SU-DHL-6 (cell line): Measurements from ENCODE around the gene RAB40C.

Experiments
- H2AFZ ChIP-seq: fragments of 200-600 bp; sonication (generic); 2 replicates; pipeline ENCODE4 v1.6.1; 2014; ENCODE audit warnings: low read depth, mild to moderate bottlenecking, moderate library complexity, mixed read lengths, antibody characterized with exemption, low read length; ENCODE audit not compliant: severe bottlenecking
- H3F3A ChIP-seq: fragments of 200-600 bp; shearing (Covaris generic); 2 replicates; pipeline ENCODE4 v1.6.0; 2016; ENCODE audit warnings: antibody characterized with exemption, mild to moderate bottlenecking; ENCODE audit not compliant: insufficient read depth
- H3K27ac ChIP-seq: fragments of 200-600 bp; sonication (generic); 2 replicates; pipeline ENCODE4 v1.5.1; 2016; ENCODE audit warnings: low read depth, mild to moderate bottlenecking, low read length, moderate library complexity, mixed read lengths
- H3K27me3 ChIP-seq: fragments of 200-600 bp; sonication (generic), shearing (Covaris generic); 2 replicates; pipeline ENCODE4 v1.6.0; 2014; ENCODE audit warnings: mild to moderate bottlenecking, low read length
- H3K36me3 ChIP-seq: fragments of 200-600 bp; sonication (generic); 2 replicates; pipeline ENCODE4 v1.6.1; 2014; ENCODE audit warnings: mild to moderate bottlenecking, low read length, mixed read lengths
- H3K4me2 ChIP-seq: fragments of 300-600, 200-600 bp; shearing (Covaris generic), sonication (generic); 2 replicates; pipeline ENCODE4 v1.6.0; 2014; ENCODE audit warnings: low read length, low read depth, mild to moderate bottlenecking; ENCODE audit not compliant: poor library complexity, severe bottlenecking
- H3K4me3 ChIP-seq: fragments of 200-600 bp; sonication (generic); 2 replicates; pipeline ENCODE4 v1.5.1; 2014; ENCODE audit warnings: antibody characterized with exemption, low read length, mild to moderate bottlenecking, mixed read lengths; ENCODE audit not compliant: insufficient read depth, poor library complexity, severe bottlenecking
- H3K79me2 ChIP-seq: fragments of 200-600 bp; sonication (generic); 2 replicates; pipeline ENCODE4 v1.6.1; 2014; ENCODE audit warnings: mild to moderate bottlenecking, low read length, moderate library complexity; ENCODE audit not compliant: insufficient read depth
- H3K9ac ChIP-seq: fragments of 200-600 bp; sonication (generic); 2 replicates; pipeline ENCODE4 v1.7.0; 2014; ENCODE audit warnings: mild to moderate bottlenecking, low read length
- H3K9me2 ChIP-seq: fragments of 200-600 bp; sonication (generic); replicated peaks from 2 replicates; pipeline ENCODE4 v1.6.1; 2014; ENCODE audit warnings: low read length; ENCODE audit not compliant: insufficient read depth
- H3K9me3 ChIP-seq: fragments of 200-600 bp; sonication (generic); 2 replicates; pipeline ENCODE4 v1.6.1; 2014; ENCODE audit warnings: low read length, mixed read lengths; ENCODE audit not compliant: insufficient read depth
- H4K20me1 ChIP-seq: fragments of 200-600 bp; sonication (generic); 2 replicates; pipeline ENCODE4 v1.6.1; 2014; ENCODE audit warnings: low read depth, mild to moderate bottlenecking, antibody characterized with exemption, low read length, moderate library complexity, mixed read lengths
- EZH2phosphoT487 ChIP-seq: fragments of 200-600 bp; sonication (generic), shearing (Covaris generic); conservative IDR thresholded peaks from 2 replicates; pipeline ENCODE4 v1.6.1; 2018; ENCODE audit warnings: mild to moderate bottlenecking, antibody characterized with exemption, low read length, moderate library complexity, mixed read lengths
- TF ChIP-seq, protein P1 (sequence below): fragments of 200-600 bp; sonication (generic); IDR thresholded peaks from one replicate; pipeline ENCODE4 v1.5.1; 2017; ENCODE audit warnings: antibody characterized with exemption, mild to moderate bottlenecking, low read length, moderate library complexity; ENCODE audit not compliant: insufficient read depth, poor library complexity, severe bottlenecking

The RAB40C gene

DNA sequence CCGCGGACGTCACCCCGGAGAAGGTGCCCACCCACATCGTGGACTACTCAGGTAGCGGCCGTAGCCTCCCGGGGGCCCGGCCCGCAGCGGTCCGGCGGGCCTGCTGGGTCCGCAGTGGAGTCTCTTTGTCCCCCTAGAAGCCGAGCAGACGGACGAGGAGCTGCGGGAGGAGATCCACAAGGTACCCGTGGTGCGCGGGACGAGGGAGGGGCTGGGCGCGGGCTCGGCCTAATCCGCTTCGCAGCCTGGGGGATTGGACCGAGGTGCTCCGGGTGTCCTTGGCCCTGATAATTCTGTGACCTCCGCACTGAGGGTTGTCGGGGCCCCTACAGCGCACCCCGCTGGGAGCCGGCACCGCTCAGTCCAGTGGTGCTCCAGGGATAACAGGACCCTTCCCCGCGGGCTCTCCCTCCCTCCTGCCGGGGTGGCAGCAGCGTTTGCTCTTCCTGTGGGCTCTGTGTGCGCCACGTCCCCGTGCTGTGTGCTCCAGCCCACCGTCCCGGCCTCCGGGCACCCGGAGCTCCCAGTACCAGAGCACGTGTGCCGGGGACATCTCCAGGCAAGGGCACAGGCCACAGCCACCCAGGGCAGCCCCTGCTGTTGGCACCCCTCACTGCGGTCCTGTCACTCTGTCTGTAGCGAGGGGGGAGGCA lies 78.8 kb downstream of the RAB40C start:
- TF ChIP-seq EZH2phosphoT487 = no peak
- TF ChIP-seq, protein P1, sequence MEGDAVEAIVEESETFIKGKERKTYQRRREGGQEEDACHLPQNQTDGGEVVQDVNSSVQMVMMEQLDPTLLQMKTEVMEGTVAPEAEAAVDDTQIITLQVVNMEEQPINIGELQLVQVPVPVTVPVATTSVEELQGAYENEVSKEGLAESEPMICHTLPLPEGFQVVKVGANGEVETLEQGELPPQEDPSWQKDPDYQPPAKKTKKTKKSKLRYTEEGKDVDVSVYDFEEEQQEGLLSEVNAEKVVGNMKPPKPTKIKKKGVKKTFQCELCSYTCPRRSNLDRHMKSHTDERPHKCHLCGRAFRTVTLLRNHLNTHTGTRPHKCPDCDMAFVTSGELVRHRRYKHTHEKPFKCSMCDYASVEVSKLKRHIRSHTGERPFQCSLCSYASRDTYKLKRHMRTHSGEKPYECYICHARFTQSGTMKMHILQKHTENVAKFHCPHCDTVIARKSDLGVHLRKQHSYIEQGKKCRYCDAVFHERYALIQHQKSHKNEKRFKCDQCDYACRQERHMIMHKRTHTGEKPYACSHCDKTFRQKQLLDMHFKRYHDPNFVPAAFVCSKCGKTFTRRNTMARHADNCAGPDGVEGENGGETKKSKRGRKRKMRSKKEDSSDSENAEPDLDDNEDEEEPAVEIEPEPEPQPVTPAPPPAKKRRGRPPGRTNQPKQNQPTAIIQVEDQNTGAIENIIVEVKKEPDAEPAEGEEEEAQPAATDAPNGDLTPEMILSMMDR = no peak
- H2AFZ ChIP-seq = peak overlapping the region; percentile 44
- peak overlapping the region; percentile 65 for H3K4me2 ChIP-seq
- H3K36me3 ChIP-seq = no peaks in the 10 kb centered on the region
- peaks cover 8% of the 10 kb centered on the region; the same call in 1 of the 2 replicates for H3K79me2 ChIP-seq
- no peaks in the 10 kb centered on the region for H3F3A ChIP-seq
- peak overlapping the region; percentile 96 for H3K9ac ChIP-seq
- H3K27me3 ChIP-seq = no peaks in the 10 kb centered on the region
- no peaks in the 10 kb centered on the region for H3K9me3 ChIP-seq
- peak overlapping the region; percentile 88 for H3K4me3 ChIP-seq
- H3K9me2 ChIP-seq = no peaks in the 10 kb centered on the region
- H4K20me1 ChIP-seq = no peaks in the 10 kb centered on the region
- peak overlapping the region; percentile 45 for H3K27ac ChIP-seq

DNA sequence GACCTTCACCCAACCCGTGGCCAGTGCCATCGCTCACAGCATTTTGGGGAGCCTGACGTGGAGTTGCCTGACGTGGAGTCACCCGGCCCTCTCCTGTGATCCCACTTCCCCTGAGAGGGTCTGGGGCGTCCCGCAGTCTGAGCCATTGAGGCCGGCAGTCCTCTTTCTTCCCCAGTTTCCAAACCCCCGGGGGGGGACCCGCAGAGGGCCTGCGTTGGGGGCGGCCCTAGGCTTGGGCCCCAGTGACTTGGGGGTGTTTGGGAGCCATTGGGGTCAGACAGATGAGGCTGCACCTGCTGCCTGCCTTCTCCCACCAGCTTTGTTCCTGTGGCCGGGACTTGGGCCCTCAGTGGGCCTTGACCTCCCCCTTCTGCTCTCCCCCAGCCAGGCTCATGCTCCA lies 79.8 kb downstream of the RAB40C start:
- H3K4me2 ChIP-seq = peak overlapping the region; percentile 65
- no peaks in the 10 kb centered on the region for H3F3A ChIP-seq
- no peak overlapping the region for H3K9ac ChIP-seq

DNA sequence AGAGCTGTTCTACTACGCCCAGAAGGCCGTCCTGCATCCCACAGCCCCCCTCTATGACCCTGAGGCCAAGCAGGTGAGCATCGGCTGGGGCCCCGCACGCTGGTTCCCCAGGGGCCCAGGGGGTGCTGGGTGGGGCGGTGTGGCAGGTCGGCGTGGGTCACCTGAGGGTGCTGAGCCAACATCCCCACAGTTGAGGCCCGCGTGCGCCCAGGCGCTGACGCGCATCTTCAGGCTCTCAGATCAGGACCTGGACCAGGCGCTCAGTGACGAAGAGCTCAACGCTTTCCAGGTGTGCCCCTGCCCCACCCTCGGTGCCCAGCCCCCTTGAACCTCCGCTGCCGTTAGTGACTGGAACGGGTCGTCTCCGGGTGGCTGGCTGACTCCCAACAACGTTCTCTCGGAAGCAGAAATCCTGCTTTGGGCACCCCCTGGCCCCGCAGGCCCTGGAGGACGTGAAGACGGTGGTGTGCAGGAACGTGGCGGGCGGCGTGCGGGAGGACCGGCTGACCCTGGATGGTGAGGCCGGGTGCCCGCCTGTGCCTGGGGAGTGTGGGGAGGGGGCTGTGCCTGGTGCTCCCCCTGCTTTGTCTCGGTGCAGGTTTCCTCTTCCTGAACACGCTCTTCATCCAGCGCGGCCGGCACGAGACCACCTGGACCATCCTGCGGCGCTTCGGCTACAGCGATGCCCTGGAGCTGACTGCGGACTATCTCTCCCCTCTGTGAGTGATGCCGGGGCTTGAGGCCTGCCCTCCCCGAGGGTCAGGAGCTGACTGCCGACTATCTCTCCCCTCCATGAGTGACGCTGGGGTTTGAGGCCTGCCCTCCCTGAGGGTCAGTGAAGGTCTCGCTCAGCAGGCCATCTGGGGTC lies 80.9 kb downstream of the RAB40C start:
- Histone ChIP-seq H3K4me2 (no peak overlapping the region), H3K27me3 (no peaks in the 10 kb centered on the region), H3K9ac (no peak overlapping the region), H3F3A (no peaks in the 10 kb centered on the region), H3K9me3 (no peaks in the 10 kb centered on the region), H4K20me1 (no peaks in the 10 kb centered on the region), H3K27ac (no peak overlapping the region), H3K4me3 (no peak overlapping the region), H3K36me3 (no peaks in the 10 kb centered on the region), H2AFZ (no peak overlapping the region), H3K9me2 (no peaks in the 10 kb centered on the region), H3K79me2 (peaks cover 8% of the 10 kb centered on the region; the same call in 1 of the 2 replicates)
- no peak for TF ChIP-seq EZH2phosphoT487
- TF ChIP-seq, protein P1 = no peak

More for the DNA sequence above, 79.8 kb downstream of the RAB40C start:
- Histone ChIP-seq H3K4me3 (no peak overlapping the region), H3K9me2 (no peaks in the 10 kb centered on the region), H3K79me2 (peaks cover 8% of the 10 kb centered on the region; the same call in 1 of the 2 replicates), H4K20me1 (no peaks in the 10 kb centered on the region), H3K9me3 (no peaks in the 10 kb centered on the region), H2AFZ (no peak overlapping the region), H3K27ac (no peak overlapping the region), H3K27me3 (no peaks in the 10 kb centered on the region), H3K36me3 (no peaks in the 10 kb centered on the region)
- TF ChIP-seq, protein P1 = no peak
- no peak for TF ChIP-seq EZH2phosphoT487
